AG08396 (cell line): Measurements from ENCODE around the gene KLHL28.
A peak's percentile ranks its signal among the peaks of the same experiment; 100 is the strongest.

Experiments
- DNase-seq: peaks from one replicate; pipeline ENCODE4 v3.0.0; 2012; ENCODE audit warnings: low spot score, mixed read lengths

KLHL28 gene, protein sequence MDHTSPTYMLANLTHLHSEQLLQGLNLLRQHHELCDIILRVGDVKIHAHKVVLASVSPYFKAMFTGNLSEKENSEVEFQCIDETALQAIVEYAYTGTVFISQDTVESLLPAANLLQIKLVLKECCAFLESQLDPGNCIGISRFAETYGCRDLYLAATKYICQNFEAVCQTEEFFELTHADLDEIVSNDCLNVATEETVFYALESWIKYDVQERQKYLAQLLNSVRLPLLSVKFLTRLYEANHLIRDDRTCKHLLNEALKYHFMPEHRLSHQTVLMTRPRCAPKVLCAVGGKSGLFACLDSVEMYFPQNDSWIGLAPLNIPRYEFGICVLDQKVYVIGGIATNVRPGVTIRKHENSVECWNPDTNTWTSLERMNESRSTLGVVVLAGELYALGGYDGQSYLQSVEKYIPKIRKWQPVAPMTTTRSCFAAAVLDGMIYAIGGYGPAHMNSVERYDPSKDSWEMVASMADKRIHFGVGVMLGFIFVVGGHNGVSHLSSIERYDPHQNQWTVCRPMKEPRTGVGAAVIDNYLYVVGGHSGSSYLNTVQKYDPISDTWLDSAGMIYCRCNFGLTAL

DNA sequence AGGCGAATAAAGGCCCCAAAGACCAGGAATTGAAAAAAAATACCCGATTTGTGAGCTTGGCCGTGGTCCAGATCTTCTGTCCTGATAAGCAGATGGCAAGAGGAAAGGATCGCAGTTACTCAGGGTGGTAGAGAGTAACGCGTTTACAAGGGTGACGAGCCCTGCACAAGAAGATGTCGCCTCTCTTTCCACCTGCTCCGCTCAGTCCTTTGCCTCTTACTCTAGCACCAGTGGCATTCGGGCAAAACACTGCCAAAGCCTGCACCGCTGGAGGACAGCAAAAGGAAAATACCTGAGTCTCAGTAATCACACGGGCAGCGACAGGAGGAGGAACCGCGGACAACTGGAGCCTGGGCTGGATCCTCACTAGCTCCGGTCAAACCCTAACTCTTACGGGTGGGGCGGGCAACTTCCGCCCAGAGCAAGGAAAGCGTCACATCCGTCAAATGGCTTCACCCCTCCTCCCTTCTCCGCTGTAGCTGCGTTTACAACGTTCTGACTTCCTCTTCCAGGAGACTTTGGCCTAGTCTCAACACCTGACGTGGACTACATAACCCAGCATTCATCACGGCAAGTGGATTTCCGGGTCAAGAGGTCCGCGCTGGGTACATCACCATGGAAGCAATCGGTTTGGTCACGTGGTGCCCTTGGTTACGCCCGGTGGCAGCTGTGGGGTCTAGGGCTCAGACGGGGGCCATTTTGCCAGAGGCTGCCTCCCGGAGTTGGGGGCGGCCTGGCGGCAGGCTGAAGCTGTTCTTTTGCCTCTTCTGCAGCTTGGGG is at the start of gene KLHL28, which contains the start of gene TOGARAM1:
TSS of gene KLHL28 (minus strand) at position 394 of the 780 bp plus-strand sequence. CDS start 16,019 bp downstream, outside the sequence.
TSS of gene TOGARAM1 (plus strand) at position 637 of the 780 bp plus-strand sequence. CDS start 232 bp downstream, outside the sequence.
- DNase-seq = peak; percentile 94

DNA sequence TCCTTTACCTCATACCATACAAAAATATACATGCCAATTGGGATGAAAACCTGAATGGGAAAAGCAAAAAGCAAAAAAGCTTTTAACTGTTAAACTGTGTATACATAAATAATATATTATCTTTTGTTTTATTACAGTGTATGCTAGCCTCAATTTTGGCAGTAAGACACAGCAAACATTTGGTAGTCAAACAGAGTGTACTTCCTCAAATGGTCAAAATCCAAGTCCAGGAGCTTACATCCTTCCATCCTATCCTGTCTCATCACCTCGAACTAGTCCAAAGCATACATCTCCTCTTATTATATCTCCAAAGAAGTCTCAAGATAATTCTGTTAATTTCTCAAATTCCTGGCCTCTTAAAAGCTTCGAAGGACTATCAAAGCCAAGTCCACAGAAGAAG is 42.2 kb upstream of the KLHL28 start:
- no peak for DNase-seq

DNA sequence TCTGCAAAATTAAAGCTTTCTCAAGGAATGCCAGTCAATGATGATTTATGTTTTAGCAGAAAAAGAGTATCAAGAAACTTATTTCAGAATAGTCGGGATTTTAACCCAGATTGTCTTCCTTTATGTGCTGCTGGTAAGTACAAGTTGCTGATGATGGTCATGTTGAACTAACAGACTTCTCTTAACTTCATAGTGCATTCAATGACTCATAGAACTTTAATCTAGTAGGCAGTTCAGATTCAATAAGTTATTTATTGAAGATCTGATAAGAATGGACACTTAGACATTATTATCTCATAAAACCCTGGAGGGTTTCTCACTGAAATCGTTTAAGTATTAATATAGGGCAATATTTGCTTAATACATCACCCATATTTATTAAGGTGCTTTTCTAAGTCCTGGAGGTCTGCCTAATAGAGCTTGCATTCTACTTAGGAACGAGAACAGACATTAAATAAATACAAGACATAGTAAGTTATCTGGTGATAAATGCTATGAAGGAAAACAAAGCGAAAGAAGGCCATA is 34.1 kb upstream of the KLHL28 start:
- DNase-seq = no peak

DNA sequence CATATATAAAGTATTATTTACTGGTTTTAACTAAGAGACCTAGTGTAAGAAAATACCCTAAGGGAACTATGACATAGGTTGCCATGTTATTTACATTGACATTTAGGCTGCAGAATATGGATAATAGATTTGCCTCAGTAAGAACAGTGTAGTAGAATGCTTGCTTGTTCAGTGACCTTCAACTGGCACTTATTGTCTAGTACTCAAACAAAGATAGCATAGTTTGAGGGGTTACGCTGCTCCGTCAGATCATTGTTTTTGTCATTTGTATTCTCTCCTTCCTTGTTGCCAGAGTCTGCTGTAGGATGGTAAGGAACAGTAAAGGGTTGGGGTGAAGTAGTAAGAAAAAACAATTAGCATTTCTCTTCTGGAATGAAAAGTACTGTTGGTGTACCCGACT is 33.4 kb upstream of the KLHL28 start:
- DNase-seq = no peak

DNA sequence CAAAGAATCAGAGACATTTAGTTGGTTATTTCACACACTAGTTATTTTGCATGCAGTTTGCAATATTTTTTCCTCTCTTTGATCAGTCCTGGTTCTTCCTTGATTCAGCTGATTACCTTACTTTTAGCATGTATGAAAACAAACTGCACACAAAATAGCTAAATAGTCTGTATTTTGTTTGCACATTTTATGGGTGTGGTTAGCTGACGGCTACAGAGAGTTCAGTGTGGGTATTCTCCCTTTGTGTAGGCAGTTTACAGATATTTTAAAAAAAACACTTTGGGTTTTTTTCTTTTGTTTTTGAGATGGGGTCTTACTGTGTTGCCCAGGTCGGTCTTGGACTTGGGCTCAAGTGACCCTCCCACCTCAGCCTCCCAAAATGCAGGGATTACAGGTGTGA is 28.8 kb upstream of the KLHL28 start:
- no peak for DNase-seq

DNA sequence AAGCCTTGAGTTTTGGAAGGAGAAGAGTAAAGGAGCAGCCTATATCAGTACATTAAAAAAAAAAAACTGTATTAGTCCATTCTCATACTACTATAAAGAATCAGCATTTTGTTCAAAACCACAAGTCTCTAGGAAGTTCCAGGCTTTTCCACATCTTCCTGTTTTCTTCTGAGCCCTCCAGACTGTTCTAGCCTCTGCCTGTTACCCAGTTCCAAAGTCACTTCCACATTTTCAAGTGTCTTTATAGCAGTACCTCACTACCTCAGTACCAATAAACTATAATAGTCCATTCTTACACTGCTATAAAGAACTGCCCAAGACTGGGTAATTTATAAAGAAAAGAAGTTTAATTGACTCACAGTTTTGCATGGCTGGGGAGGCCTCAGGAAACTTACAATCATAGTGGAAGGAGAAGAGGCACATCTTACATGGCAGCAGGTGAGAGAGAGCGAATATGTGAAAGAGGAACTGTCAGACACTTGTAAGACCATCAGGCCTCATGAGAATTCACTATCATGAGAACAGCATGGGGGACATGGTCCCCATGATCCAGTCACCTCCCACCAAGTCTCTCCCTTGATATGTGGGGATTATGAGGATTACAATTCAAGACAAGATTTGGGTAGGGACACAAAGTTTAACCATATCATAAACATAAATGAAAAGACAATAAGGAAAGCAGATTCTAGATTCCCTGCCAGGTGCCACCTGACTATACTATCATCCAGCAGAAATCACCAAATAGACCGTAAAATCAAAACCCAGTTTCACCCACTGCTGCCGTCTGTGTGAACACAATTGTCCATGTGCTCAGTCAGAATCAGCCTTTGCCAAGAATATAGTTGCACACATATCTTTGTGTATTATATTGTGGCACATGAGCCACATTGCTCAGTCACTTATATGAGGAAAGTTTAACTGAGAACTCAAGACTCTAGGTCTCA is 28.0 kb upstream of the KLHL28 start:
- no peak for DNase-seq

DNA sequence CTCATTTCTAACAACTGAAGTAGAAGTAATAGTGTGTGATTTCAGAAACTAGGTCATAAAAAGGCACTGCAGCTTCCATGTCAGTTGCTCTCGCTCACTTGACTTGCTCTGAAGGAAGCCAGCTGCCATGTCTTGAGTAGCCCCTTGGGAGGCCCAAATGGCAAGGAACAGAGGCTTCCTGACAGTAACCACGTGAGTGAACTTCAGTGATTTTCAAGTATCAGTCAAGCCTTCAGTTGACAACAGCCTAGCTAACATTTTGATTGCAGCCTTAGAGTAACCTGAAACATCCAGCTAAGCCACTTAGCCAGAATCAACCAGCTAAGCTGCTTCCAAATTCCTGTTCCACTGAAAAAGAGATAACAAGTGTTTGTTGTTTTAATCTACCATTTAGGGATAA is 26.9 kb upstream of the KLHL28 start:
- no peak for DNase-seq

DNA sequence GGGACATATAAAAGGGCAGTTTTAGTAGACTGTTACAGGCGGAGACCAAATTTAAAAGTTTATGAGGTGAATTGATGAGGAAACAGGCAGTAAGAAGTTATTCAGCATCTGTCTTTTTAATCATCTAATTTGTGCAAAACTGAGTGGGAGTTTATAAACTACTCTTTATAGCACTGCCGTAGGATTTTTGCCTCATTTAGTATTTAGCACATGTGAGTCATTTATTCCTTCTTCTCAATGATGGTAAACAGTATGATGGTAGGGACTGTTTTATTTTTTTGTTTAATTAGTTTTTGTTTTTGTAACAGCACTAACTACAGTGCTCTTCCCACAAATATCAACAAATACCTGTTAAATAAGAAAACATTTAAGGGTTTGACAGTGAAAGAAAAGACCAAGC is 20.8 kb upstream of the KLHL28 start:
- no peak for DNase-seq

DNA sequence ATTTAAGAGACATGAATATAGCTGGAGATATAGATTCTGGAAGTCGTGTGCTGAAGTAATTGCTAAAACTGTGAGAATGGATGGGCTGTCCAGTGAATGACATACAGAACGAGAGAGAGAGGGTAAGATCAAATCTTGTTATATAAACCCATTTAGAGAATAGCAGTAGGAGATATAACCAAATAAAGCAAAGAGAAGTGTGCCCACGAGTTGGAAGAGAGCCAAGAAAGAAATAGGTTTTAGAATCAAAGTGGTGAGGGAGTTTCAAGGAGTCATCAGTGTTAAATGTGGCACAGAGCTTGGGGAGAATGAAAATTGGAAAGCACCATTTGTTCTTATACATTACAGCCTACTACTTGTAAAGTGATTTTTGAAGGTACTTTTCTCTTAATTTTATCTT is 19.5 kb upstream of the KLHL28 start:
- no peak for DNase-seq

DNA sequence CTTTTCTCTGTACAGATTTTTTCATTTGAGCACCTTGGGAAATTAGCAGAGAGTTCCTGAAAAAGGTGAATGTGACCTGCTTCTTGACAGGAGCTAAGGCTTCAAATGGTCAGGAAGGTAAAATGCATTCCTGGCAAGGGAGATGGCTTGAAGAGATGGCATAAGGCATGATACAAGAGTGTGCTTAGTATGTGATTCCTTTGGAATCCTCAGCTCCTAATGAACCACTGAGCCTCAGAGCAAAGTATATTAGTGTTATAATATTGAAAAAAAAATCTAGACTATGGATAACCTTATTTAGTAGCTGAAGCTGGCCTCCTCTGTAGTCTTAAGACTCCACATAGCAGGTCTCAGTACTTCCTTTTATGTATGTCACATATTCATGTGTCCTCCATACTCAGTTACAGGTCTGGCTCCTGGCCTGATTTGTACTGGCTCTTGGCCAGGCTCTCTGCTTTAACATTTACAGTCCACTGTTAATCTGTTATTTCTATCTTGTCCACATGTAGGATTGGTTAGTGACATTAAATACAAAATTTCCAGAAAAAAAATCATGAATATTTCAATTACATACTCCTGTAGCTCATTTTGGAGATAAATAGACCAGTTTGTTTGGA is 18.1 kb upstream of the KLHL28 start:
- no peak for DNase-seq

DNA sequence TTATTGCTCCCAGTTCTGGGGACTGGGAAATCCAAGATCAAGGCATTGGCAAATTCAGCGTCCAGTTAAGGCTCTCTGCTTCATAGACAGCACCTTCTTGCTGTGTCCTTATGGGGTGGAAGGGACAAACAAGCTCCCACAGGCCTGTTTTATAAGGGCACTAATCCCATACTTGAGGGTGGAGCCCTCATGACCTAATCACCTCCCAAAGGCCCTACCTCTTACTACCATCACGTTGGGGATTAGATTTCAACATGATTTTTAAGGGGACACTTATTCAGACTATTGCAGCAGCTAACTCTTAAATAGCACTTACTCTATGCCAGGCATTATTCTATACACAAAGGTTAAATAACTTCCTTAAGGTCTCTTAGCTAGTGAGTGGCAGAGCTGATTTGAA is 17.5 kb upstream of the KLHL28 start:
- no peak for DNase-seq

DNA sequence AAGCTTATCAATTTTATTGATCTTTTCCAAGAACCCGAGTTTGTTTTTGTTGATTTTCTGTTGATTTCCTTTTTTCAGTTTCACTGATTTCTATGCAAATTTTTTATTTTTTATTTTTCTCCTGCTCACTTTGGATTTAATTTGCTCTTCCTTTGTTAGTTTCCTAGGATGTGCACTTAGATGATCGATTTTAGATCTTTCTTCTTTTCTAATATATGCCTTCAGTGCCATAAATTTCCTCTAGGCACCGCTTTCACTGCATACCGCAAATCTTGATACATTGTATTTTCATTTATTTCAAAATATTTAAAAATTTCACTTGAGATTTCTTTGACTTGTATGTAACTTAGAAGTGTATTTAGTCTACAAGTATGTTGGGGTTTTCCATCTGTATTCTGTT is 9.7 kb upstream of the KLHL28 start:
- DNase-seq = no peak

DNA sequence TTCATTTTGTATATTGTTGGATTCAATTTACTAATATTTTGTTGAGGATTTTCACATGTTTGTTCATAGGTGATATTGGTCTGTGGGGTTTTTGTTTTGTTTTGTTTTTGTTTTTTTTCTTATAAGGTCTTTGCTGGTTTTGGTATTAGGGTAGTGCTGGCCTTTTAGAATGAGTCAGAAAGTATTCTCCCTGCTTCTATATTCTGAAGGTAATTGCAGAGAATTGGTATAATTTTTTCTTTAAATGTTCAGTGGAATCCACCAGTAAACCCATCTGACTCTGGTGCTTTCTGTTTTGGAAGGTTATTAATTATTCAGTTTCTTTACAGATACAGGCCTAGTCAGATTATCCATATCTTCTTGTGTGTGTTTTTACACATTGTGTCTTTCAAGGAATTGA is 9.2 kb upstream of the KLHL28 start:
- no peak for DNase-seq

DNA sequence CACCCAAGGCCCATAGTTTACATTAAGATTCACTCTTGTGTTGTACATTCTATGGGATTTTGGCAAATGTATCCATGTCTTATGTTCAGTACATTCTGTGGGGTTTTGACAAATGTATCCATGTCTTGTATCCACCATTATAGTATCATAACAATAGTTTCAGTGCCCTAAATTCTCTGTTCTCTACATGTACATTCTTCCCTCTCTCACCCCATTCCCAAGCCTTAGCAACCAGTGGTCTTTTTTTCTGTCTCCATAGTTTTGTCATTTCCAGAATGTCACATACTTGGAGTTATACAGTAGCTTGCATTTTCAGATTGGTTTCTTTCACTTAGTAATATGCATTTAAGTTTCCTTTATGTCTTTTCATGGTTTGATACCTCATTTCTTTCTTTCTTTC is 7.0 kb upstream of the KLHL28 start:
- DNase-seq = no peak

DNA sequence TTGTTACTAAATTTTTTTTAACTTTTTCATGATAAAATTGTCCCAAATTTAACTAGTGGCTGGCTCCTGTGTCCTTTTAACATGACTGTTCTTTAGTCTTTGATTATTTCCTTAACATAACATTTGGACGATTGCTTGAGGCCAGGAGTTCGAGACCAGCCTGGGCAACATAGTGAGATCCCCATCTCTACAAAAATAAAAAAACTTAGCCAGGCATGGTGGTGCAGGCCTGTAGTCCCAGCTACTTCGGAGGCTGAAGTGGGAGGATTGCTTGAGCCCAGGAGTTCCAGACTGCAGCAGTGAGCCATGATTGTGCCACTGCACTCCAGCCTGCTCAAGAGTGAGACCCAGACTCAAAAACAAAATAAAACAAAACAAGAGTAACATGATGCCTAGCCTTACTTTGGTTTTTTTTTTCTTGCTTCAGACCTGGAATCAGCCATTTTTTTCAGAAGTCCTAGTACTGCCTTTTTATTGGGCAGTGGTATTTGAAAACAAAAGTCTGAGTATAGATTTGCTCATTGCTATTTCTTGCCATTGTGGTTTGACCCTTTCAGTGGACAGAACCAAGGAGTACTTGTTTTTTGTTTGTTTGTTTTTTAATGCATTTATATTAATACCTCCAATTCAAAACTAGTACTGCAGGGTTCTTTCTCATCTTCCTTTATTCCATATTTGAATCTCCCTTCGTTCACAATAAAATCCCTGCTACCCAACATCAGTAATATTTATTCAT is 5.0 kb upstream of the KLHL28 start:
- DNase-seq = no peak

DNA sequence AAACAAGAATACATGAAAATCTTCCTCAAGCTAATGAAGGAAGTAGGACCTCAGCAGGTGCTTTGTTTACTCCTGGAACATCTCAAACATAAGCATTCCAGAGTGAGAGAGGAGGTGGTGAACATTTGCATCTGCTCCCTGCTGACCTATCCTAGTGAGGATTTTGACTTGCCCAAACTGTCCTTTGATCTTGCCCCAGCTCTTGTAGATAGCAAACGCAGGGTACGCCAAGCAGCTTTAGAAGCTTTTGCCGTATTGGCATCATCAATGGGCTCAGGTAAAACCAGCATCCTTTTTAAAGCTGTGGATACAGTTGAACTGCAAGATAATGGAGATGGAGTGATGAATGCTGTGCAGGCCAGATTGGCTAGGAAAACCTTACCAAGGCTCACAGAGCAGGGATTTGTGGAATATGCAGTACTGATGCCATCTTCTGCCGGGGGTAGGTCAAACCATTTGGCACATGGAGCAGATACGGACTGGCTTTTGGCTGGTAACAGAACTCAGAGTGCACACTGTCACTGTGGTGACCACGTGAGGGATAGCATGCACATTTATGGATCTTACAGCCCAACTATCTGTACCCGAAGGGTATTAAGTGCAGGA is 2.1 kb upstream of the KLHL28 start:
- DNase-seq = no peak

DNA sequence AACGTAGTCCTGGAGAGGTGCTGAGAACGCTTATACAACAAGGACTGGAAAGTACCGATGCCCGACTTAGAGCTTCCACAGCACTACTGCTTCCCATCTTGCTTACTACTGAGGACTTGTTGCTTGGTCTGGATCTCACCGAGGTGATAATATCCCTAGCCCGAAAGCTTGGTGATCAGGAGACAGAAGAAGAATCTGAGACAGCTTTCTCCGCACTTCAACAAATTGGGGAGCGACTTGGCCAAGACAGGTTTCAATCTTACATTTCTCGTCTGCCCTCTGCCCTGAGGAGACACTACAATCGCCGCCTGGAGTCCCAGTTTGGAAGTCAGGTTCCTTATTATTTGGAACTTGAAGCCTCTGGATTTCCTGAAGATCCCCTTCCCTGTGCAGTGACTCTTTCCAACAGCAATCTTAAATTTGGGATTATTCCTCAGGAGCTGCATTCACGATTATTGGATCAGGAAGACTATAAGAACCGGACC is 1.3 kb upstream of the KLHL28 start:
- no peak for DNase-seq

DNA sequence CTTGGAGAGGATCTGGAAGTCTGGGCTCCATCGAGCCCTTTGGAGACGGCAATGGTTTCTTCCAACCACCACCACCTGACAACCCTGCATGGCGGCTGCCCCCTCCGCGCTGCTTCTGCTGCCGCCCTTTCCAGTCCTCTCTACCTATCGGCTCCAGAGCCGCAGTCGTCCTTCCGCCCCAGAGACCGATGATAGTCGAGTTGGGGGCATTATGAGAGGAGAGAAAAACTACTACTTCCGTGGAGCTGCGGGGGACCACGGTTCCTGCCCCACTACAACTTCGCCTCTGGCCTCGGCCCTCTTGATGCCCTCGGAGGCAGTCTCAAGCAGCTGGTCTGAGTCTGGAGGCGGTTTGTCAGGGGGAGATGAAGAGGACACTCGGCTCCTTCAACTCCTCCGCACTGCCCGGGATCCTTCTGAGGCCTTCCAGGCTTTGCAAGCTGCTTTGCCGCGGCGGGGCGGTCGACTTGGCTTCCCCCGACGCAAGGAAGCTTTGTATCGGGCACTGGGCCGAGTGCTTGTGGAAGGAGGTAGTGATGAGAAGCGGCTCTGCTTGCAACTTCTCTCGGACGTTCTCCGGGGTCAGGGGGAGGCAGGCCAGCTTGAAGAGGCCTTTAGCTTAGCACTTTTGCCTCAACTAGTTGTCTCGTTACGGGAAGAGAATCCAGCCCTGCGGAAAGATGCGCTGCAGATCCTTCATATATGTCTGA is 742 bp upstream of the KLHL28 start:
- peak; percentile 28 for DNase-seq

DNA sequence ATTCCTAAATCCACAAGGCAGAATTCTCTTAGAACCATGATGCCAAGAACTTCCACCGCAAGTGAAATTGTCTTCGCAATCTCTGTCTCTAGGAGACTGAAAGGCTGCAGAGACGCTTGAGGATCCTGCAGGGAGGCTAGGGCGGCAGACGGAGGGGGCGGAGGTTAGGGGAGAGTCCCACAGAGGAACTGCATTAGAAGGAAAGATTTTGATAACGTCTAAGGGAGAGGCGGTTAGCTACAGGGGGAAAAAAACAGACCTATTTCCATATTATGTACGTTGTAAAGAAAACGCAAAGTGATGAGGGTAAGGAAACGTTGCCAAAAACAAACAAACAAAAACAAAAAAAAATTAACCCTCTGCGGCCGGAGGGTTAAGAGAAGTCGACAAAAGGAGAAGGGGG is 595 bp downstream of the KLHL28 start:
- peak; percentile 56 for DNase-seq
